Neural cell (in vitro differentiated cells): ENCODE measurements around the gene OR5AS1. TPM values are rescaled to one million over a fixed set of nuclear protein-coding genes. Genes with fewer than 3 reads are reported as not detected.
"Not testable (repeated sequence)": the region's sequence is repeated elsewhere in the genome, so short reads cannot be mapped to it uniquely, and the experiment has no call there.

Source experiments
- H2AFZ ChIP-seq: fragments of 200-600, 300-800 bp; sonication (generic), shearing (Covaris generic); 2 replicates; pipeline ENCODE4 v1.6.0; 2014; ENCODE audit warnings: low read depth, mild to moderate bottlenecking, antibody characterized with exemption, low read length, moderate library complexity
- H3F3A ChIP-seq: fragments of 200-600 bp; shearing (Covaris generic); 2 replicates; pipeline ENCODE4 v1.6.1; 2016; ENCODE audit warnings: mild to moderate bottlenecking, moderate library complexity, mixed read lengths, antibody characterized with exemption, low read length; ENCODE audit not compliant: insufficient read depth, poor library complexity, severe bottlenecking
- H3K27ac ChIP-seq: fragments of 200-600, 300-800 bp; sonication (generic), shearing (Covaris generic); 2 replicates; pipeline ENCODE4 v1.5.1; 2014; ENCODE audit warnings: mild to moderate bottlenecking, low read length, moderate library complexity
- H3K27me3 ChIP-seq: fragments of 300-800, 200-600 bp; sonication (generic), shearing (Covaris generic); 2 replicates; pipeline ENCODE4 v1.6.0; 2014; ENCODE audit warnings: mild to moderate bottlenecking, low read depth, low read length, moderate library complexity; ENCODE audit not compliant: insufficient read depth
- H3K36me3 ChIP-seq: fragments of 300-800, 200-600 bp; sonication (generic), shearing (Covaris generic); 2 replicates; pipeline ENCODE4 v1.5.1; 2014; ENCODE audit warnings: mild to moderate bottlenecking, antibody characterized with exemption, low read length, moderate library complexity; ENCODE audit not compliant: insufficient read depth
- H3K4me2 ChIP-seq: fragments of 300-800, 200-600 bp; sonication (generic), shearing (Covaris generic); 2 replicates; pipeline ENCODE4 v1.6.0; 2014; ENCODE audit warnings: mild to moderate bottlenecking, low read length
- H3K4me3 ChIP-seq: fragments of 300-800, 200-600 bp; sonication (generic), shearing (Covaris generic); 2 replicates; pipeline ENCODE4 v1.5.1; 2014; ENCODE audit warnings: mild to moderate bottlenecking, low read length, moderate library complexity
- H3K79me2 ChIP-seq: fragments of 200-600 bp; shearing (Covaris generic); replicated peaks from 2 replicates; pipeline ENCODE4 v1.6.0; 2014; ENCODE audit warnings: mild to moderate bottlenecking, low read length, moderate library complexity; ENCODE audit not compliant: insufficient read depth
- H3K9ac ChIP-seq: fragments of 300-800, 200-600 bp; sonication (generic), shearing (Covaris generic); 2 replicates; pipeline ENCODE4 v1.6.1; 2016; ENCODE audit warnings: mild to moderate bottlenecking, low read length, mixed read lengths
- H3K9me2 ChIP-seq: fragments of 200-600 bp; shearing (Covaris generic); 2 replicates; pipeline ENCODE4 v1.6.1; 2016; ENCODE audit warnings: mild to moderate bottlenecking, low read length, mixed read lengths; ENCODE audit not compliant: insufficient read depth
- H3K9me3 ChIP-seq: fragments of 200-600, 300-800 bp; sonication (generic), shearing (Covaris generic); 2 replicates; pipeline ENCODE4 v1.6.1; 2016; ENCODE audit warnings: mild to moderate bottlenecking, mixed run types, low read length, moderate library complexity, mixed read lengths
- H4K20me1 ChIP-seq: fragments of 200-600 bp; shearing (Covaris generic); 2 replicates; pipeline ENCODE4 v1.6.1; 2016; ENCODE audit warnings: mild to moderate bottlenecking, mixed run types; ENCODE audit not compliant: insufficient read depth
- EP300 ChIP-seq: fragments of 450-650 bp; conservative IDR thresholded peaks from 2 replicates; pipeline ENCODE4 v1.6.1; 2014; ENCODE audit warnings: antibody characterized with exemption, mild to moderate bottlenecking, moderate library complexity; ENCODE audit not compliant: poor library complexity, severe bottlenecking
- EZH2 ChIP-seq: fragments of 200-600, 300-800 bp; shearing (Covaris generic), sonication (generic); IDR thresholded peaks from 2 replicates; pipeline ENCODE4 v1.6.1; 2014; ENCODE audit warnings: antibody characterized with exemption, low read length, borderline replicate concordance, mild to moderate bottlenecking; ENCODE audit not compliant: insufficient read depth, poor library complexity, severe bottlenecking
- MXI1 ChIP-seq: fragments of 450-650 bp; conservative IDR thresholded peaks from 2 replicates; pipeline ENCODE4 v1.6.1; 2014; ENCODE audit warnings: antibody characterized with exemption, mild to moderate bottlenecking; ENCODE audit not compliant: poor library complexity, severe bottlenecking
- POLR2AphosphoS5 ChIP-seq: IDR thresholded peaks from 2 replicates; pipeline ENCODE4 v1.6.1; 2012
- RAD21 ChIP-seq: fragments of 450-650 bp; conservative IDR thresholded peaks from 2 replicates; pipeline ENCODE4 v1.6.1; 2014; ENCODE audit warnings: antibody characterized with exemption, mild to moderate bottlenecking, moderate library complexity
- SMC3 ChIP-seq: fragments of 450-650 bp; conservative IDR thresholded peaks from 2 replicates; pipeline ENCODE4 v1.6.1; 2014; ENCODE audit warnings: antibody characterized with exemption, mild to moderate bottlenecking, moderate library complexity; ENCODE audit not compliant: poor library complexity
- TAF1 ChIP-seq: IDR thresholded peaks from 2 replicates; pipeline ENCODE4 v1.6.1; 2012; ENCODE audit warnings: low read depth
- polyA plus RNA-seq: library from polyadenylated mRNA; depleted of rRNA; stranded (reverse); fragments of >200 nt; gene quantifications from 2 replicates; pipeline ENCODE4 v1.2.3, GENCODE V29; 2014
- TF ChIP-seq, protein P1 (sequence below): fragments of 450-650 bp; IDR thresholded peaks from 2 replicates; pipeline ENCODE4 v1.5.1; 2014; ENCODE audit warnings: antibody characterized with exemption, mild to moderate bottlenecking, moderate library complexity; ENCODE audit not compliant: poor library complexity, severe bottlenecking
- TF ChIP-seq, protein P2 (sequence below): IDR thresholded peaks from 2 replicates; pipeline ENCODE4 v1.6.1; 2012; ENCODE audit warnings: borderline replicate concordance

OR5AS1 gene
- polyA plus RNA-seq, 1 donor from 2014 or later = not detected

GRCh38 chr11:56048480-56048879 is 21.0 kb downstream of the OR5AS1 start:
- H3K36me3 ChIP-seq = no peaks in the 10 kb centered on the region
- TF ChIP-seq EZH2 (no peak), RAD21 (no peak), TAF1 (no peak), SMC3 (no peak), POLR2AphosphoS5 (no peak), MXI1 (no peak), EP300 (no peak)
- TF ChIP-seq, protein P1, sequence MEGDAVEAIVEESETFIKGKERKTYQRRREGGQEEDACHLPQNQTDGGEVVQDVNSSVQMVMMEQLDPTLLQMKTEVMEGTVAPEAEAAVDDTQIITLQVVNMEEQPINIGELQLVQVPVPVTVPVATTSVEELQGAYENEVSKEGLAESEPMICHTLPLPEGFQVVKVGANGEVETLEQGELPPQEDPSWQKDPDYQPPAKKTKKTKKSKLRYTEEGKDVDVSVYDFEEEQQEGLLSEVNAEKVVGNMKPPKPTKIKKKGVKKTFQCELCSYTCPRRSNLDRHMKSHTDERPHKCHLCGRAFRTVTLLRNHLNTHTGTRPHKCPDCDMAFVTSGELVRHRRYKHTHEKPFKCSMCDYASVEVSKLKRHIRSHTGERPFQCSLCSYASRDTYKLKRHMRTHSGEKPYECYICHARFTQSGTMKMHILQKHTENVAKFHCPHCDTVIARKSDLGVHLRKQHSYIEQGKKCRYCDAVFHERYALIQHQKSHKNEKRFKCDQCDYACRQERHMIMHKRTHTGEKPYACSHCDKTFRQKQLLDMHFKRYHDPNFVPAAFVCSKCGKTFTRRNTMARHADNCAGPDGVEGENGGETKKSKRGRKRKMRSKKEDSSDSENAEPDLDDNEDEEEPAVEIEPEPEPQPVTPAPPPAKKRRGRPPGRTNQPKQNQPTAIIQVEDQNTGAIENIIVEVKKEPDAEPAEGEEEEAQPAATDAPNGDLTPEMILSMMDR = no peak
- TF ChIP-seq, protein P2, sequence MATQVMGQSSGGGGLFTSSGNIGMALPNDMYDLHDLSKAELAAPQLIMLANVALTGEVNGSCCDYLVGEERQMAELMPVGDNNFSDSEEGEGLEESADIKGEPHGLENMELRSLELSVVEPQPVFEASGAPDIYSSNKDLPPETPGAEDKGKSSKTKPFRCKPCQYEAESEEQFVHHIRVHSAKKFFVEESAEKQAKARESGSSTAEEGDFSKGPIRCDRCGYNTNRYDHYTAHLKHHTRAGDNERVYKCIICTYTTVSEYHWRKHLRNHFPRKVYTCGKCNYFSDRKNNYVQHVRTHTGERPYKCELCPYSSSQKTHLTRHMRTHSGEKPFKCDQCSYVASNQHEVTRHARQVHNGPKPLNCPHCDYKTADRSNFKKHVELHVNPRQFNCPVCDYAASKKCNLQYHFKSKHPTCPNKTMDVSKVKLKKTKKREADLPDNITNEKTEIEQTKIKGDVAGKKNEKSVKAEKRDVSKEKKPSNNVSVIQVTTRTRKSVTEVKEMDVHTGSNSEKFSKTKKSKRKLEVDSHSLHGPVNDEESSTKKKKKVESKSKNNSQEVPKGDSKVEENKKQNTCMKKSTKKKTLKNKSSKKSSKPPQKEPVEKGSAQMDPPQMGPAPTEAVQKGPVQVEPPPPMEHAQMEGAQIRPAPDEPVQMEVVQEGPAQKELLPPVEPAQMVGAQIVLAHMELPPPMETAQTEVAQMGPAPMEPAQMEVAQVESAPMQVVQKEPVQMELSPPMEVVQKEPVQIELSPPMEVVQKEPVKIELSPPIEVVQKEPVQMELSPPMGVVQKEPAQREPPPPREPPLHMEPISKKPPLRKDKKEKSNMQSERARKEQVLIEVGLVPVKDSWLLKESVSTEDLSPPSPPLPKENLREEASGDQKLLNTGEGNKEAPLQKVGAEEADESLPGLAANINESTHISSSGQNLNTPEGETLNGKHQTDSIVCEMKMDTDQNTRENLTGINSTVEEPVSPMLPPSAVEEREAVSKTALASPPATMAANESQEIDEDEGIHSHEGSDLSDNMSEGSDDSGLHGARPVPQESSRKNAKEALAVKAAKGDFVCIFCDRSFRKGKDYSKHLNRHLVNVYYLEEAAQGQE = no peak
- H4K20me1 ChIP-seq = no peaks in the 10 kb centered on the region

DNA sequence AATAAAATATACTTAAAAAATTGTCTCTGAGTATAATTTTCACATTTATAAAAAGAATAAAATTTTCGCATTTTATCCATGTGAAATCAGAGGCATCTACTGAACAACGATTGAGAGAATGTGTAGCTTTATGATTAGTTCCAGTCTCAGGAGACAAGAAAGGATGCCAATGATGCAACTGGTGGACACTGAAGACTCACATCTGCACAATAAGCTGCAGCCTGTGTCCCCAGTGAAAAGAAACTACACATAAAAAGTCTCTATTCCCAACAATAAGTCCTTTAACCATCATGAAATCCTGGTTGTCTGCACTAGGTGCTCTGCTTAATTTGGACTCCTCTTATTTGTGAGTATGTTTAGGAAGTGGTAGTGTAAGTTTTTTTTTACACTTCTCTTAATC is 22.0 kb downstream of the OR5AS1 start:
- H4K20me1 ChIP-seq = no peaks in the 10 kb centered on the region
- H3K9me3 ChIP-seq = no peaks in the 10 kb centered on the region
- no peak for TF ChIP-seq SMC3
- TF ChIP-seq RAD21 = no peak
- no peak for TF ChIP-seq EZH2
- TF ChIP-seq MXI1 = no peak
- TF ChIP-seq, protein P2 = no peak
- TF ChIP-seq, protein P1 = no peak
- TF ChIP-seq POLR2AphosphoS5 = no peak
- no peak for TF ChIP-seq EP300
- no peak for TF ChIP-seq TAF1
- no peak overlapping the region for H3K4me3 ChIP-seq
- H3K9me2 ChIP-seq = no peaks in the 10 kb centered on the region
- no peak overlapping the region for H2AFZ ChIP-seq
- no peaks in the 10 kb centered on the region for H3K27me3 ChIP-seq
- no peaks in the 10 kb centered on the region for H3F3A ChIP-seq
- no peak overlapping the region for H3K4me2 ChIP-seq
- no peaks in the 10 kb centered on the region for H3K36me3 ChIP-seq
- no peak overlapping the region for H3K27ac ChIP-seq
- no peaks in the 10 kb centered on the region for H3K79me2 ChIP-seq
- no peak overlapping the region for H3K9ac ChIP-seq

More at GRCh38 chr11:56048480-56048879, 21.0 kb downstream of the OR5AS1 start:
- Histone ChIP-seq H3K79me2 (no peaks in the 10 kb centered on the region), H3K27ac (no peak overlapping the region), H3K9me2 (no peaks in the 10 kb centered on the region), H3K4me3 (no peak overlapping the region), H3K9me3 (no peaks in the 10 kb centered on the region), H2AFZ (no peak overlapping the region), H3F3A (no peaks in the 10 kb centered on the region), H3K4me2 (no peak overlapping the region), H3K9ac (no peak overlapping the region), H3K27me3 (no peaks in the 10 kb centered on the region)

DNA sequence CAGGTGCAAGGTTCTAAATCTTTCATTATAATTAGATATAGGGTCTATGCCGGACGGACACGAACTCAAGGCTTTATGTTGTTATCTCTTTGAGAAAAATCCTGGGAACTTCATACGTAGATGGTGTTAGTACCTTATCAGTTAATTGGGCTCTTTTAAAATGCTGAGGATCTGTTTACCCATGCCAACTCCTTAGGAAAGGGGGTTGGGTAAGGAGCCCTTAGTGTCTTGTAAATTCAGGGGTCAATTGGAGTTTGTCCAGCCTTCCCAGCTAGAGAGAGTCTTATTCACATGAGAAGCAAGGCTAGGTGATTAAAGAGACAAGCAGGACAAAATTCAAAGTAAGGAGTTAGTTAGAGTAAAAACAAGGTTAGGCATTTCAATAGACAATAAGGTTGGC is 28.9 kb downstream of the OR5AS1 start:
- not testable (repeated sequence) for H3K9ac ChIP-seq, H3K27me3 ChIP-seq, H3K27ac ChIP-seq, H3K4me3 ChIP-seq, H3K9me2 ChIP-seq, H3K79me2 ChIP-seq, H3F3A ChIP-seq, H3K9me3 ChIP-seq, H4K20me1 ChIP-seq, H2AFZ ChIP-seq, H3K36me3 ChIP-seq, H3K4me2 ChIP-seq
